Prostate gland (tissue), 2 donors: Measurements from ENCODE around the gene TNK2.

Experiments used
- POLR2A ChIP-seq: fragments of 450-650 bp; IDR thresholded peaks from one replicate; pipeline ENCODE4 v1.6.1; 2016; ENCODE audit warnings: antibody characterized with exemption, mild to moderate bottlenecking
- POLR2AphosphoS5 ChIP-seq: sonication (generic); formaldehyde crosslinking; IDR thresholded peaks from one replicate; pipeline ENCODE4 v1.6.1; 2017; ENCODE audit warnings: antibody characterized with exemption
- TF ChIP-seq, protein P1 (sequence below), 4 experiments: fragments of 200-600 bp in 2 of 4; fragments of 450-650 bp in 2 of 4; sonication (generic) in 2 of 4; IDR thresholded peaks; 1 replicate in 3 of 4; 2 replicates in 1 of 4; pipeline ENCODE4 v1.5.1; 2016 to 2019; ENCODE audit warnings: antibody characterized with exemption in 4 of 4, mild to moderate bottlenecking in 2 of 4, moderate library complexity in 2 of 4

- TF ChIP-seq, protein P1, sequence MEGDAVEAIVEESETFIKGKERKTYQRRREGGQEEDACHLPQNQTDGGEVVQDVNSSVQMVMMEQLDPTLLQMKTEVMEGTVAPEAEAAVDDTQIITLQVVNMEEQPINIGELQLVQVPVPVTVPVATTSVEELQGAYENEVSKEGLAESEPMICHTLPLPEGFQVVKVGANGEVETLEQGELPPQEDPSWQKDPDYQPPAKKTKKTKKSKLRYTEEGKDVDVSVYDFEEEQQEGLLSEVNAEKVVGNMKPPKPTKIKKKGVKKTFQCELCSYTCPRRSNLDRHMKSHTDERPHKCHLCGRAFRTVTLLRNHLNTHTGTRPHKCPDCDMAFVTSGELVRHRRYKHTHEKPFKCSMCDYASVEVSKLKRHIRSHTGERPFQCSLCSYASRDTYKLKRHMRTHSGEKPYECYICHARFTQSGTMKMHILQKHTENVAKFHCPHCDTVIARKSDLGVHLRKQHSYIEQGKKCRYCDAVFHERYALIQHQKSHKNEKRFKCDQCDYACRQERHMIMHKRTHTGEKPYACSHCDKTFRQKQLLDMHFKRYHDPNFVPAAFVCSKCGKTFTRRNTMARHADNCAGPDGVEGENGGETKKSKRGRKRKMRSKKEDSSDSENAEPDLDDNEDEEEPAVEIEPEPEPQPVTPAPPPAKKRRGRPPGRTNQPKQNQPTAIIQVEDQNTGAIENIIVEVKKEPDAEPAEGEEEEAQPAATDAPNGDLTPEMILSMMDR (IDR thresholded peaks at IDR 0.05) = no peak
- TF ChIP-seq POLR2A = no peak
- TF ChIP-seq POLR2AphosphoS5 = no peak
Observed at GRCh38 chr3:195880037-195880431, 28.3 kb downstream of the TNK2 start.
